Osteoblast (primary cell): ENCODE results near the gene PMEL. TPM values are rescaled to one million over a fixed set of nuclear protein-coding genes. Genes with fewer than 3 reads are reported as not detected.

ENCODE experiments used
- DNase-seq: peaks from one replicate; pipeline ENCODE4 v3.0.0; 2011; ENCODE audit warnings: low spot score, mixed read lengths; ENCODE audit not compliant: insufficient read length; ENCODE audit errors: missing footprints
- H2AFZ ChIP-seq: 2 replicates; pipeline ENCODE4 v1.6.0; 2011; ENCODE audit warnings: mild to moderate bottlenecking, low read length
- H3K27ac ChIP-seq: 2 replicates; pipeline ENCODE4 v1.5.1; 2011; ENCODE audit warnings: mild to moderate bottlenecking, low read depth, low read length, moderate library complexity
- H3K27me3 ChIP-seq: 2 replicates; pipeline ENCODE4 v1.6.0; 2012; ENCODE audit warnings: mild to moderate bottlenecking, control low read depth, inconsistent platforms, low read length, moderate library complexity; ENCODE audit not compliant: insufficient read depth
- H3K36me3 ChIP-seq: 2 replicates; pipeline ENCODE4 v1.5.1; 2011; ENCODE audit warnings: mild to moderate bottlenecking, low read length, control low read depth, moderate library complexity; ENCODE audit not compliant: insufficient read depth
- H3K4me1 ChIP-seq: 2 replicates; pipeline ENCODE4 v1.5.1; 2011; ENCODE audit warnings: mild to moderate bottlenecking, low read length, control low read depth, moderate library complexity; ENCODE audit not compliant: insufficient read depth
- H3K4me2 ChIP-seq: 2 replicates; pipeline ENCODE4 v1.6.0; 2011; ENCODE audit warnings: mild to moderate bottlenecking, low read length; ENCODE audit not compliant: insufficient read depth
- H3K4me3 ChIP-seq: fragments of 200-600 bp; sonication (generic); 3 replicates; pipeline ENCODE4 v1.5.1; 2012; ENCODE audit warnings: mild to moderate bottlenecking, low read length, inconsistent platforms; ENCODE audit not compliant: insufficient read depth
- H3K79me2 ChIP-seq: 2 replicates; pipeline ENCODE4 v1.6.0; 2012; ENCODE audit warnings: mild to moderate bottlenecking, low read length, control low read depth, inconsistent platforms; ENCODE audit not compliant: insufficient read depth
- H3K9me3 ChIP-seq: 2 replicates; pipeline ENCODE4 v1.5.1; 2011; ENCODE audit warnings: low read depth, low read length, control low read depth
- H4K20me1 ChIP-seq: 2 replicates; pipeline ENCODE4 v1.6.0; 2012; ENCODE audit warnings: mild to moderate bottlenecking, low read length, control low read depth; ENCODE audit not compliant: insufficient read depth
- total RNA-seq: library from RNA; depleted of rRNA; stranded (reverse); fragments of >200 nt; gene quantifications from 2 replicates; pipeline ENCODE4 v1.2.3, GENCODE V29; 2012
- TF ChIP-seq, protein P1 (sequence below): IDR thresholded peaks from 2 replicates; pipeline ENCODE4 v1.5.1; 2011; ENCODE audit warnings: mild to moderate bottlenecking, low read depth, low read length, moderate library complexity; ENCODE audit errors: extremely low read depth

PMEL gene
- total RNA-seq, 1 donor = 0.72 TPM

DNA sequence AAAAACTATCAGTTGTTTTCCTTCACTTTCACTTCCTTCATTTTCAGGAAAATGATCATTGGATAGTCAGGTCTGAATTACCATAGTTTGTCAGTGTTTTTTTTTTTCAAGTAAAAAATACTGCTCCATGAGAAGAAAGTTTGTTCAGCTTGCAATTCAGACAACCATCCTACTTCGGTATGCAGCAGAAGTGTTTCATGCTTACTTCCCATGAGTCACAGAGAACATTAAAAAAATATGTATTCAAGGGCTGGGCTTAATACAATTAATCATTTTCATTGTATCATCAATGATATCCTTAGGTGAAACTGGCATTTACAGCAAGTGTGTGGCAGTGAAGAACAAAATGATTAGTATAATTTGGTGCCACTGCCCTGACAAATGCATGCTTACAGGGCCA is 59.8 kb downstream of the PMEL start:
- Histone ChIP-seq H2AFZ (no peak overlapping the region), H3K36me3 (peaks cover 12% of the 10 kb centered on the region), H4K20me1 (no peaks in the 10 kb centered on the region), H3K27me3 (no peaks in the 10 kb centered on the region), H3K9me3 (no peaks in the 10 kb centered on the region), H3K79me2 (peaks cover 4% of the 10 kb centered on the region), H3K4me1 (peaks cover 14% of the 10 kb centered on the region), H3K27ac (peak overlapping the region; percentile 51), H3K4me3 (no peak overlapping the region), H3K4me2 (no peak overlapping the region)
- DNase-seq = peak; percentile 79
- TF ChIP-seq, protein P1, sequence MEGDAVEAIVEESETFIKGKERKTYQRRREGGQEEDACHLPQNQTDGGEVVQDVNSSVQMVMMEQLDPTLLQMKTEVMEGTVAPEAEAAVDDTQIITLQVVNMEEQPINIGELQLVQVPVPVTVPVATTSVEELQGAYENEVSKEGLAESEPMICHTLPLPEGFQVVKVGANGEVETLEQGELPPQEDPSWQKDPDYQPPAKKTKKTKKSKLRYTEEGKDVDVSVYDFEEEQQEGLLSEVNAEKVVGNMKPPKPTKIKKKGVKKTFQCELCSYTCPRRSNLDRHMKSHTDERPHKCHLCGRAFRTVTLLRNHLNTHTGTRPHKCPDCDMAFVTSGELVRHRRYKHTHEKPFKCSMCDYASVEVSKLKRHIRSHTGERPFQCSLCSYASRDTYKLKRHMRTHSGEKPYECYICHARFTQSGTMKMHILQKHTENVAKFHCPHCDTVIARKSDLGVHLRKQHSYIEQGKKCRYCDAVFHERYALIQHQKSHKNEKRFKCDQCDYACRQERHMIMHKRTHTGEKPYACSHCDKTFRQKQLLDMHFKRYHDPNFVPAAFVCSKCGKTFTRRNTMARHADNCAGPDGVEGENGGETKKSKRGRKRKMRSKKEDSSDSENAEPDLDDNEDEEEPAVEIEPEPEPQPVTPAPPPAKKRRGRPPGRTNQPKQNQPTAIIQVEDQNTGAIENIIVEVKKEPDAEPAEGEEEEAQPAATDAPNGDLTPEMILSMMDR = no peak

Other genes starting within 250 kb of the PMEL start
- gene BLOC1S1, start 250.0 kb downstream of the PMEL start, total RNA-seq = 46.0 and 59.4 TPM in 2 replicates
- 27.7 and 32.2 TPM in 2 replicates for gene RDH5, start 245.6 kb downstream of the PMEL start, total RNA-seq
- 3,072 and 3,128 TPM in 2 replicates for gene CD63, start 237.0 kb downstream of the PMEL start, total RNA-seq
- gene GDF11, start 222.9 kb downstream of the PMEL start, total RNA-seq = 4.1 and 4.3 TPM in 2 replicates
- gene SARNP, start 148.3 kb downstream of the PMEL start, total RNA-seq = 53.6 and 56.6 TPM in 2 replicates
- 9.4 and 10.1 TPM in 2 replicates for gene ORMDL2, start 148.0 kb downstream of the PMEL start, total RNA-seq
- 40.1 and 41.6 TPM in 2 replicates for gene DNAJC14, start 136.5 kb downstream of the PMEL start, total RNA-seq
- 13.0 and 14.7 TPM in 2 replicates for gene MMP19, start 123.1 kb downstream of the PMEL start, total RNA-seq
- 25.0 and 31.5 TPM in 2 replicates for gene PYM1, start 38.1 kb downstream of the PMEL start, total RNA-seq
- 32.6 and 36.5 TPM in 2 replicates for gene DGKA, start 34.9 kb downstream of the PMEL start, total RNA-seq
- gene CDK2, start 788 bp upstream of the PMEL start, total RNA-seq = 13.0 and 13.4 TPM in 2 replicates
- gene RAB5B, start 8.0 kb upstream of the PMEL start, total RNA-seq = 82.9 and 87.5 TPM in 2 replicates
- 12.3 and 13.0 TPM in 2 replicates for gene SUOX, start 31.2 kb upstream of the PMEL start, total RNA-seq
- gene IKZF4, start 55.0 kb upstream of the PMEL start, total RNA-seq = 1.2 and 2.5 TPM in 2 replicates
- 162 and 459 TPM in 2 replicates for gene RPS26, start 75.9 kb upstream of the PMEL start, total RNA-seq
- 1.1 and 2.4 TPM in 2 replicates for gene ERBB3, start 114.1 kb upstream of the PMEL start, total RNA-seq
- gene PA2G4, start 138.5 kb upstream of the PMEL start, total RNA-seq = 99.0 and 115 TPM in 2 replicates
- 1,930 and 2,844 TPM in 2 replicates for gene RPL41, start 150.6 kb upstream of the PMEL start, total RNA-seq
- gene ZC3H10, start 152.2 kb upstream of the PMEL start, total RNA-seq = 9.0 and 10.6 TPM in 2 replicates
- 239 and 304 TPM in 2 replicates for gene ESYT1, start 162.2 kb upstream of the PMEL start, total RNA-seq
- gene MYL6B, start 186.5 kb upstream of the PMEL start, total RNA-seq = 49.8 and 53.9 TPM in 2 replicates
- 848 and 873 TPM in 2 replicates for gene MYL6, start 192.3 kb upstream of the PMEL start, total RNA-seq
- gene SMARCC2, start 223.4 kb upstream of the PMEL start, total RNA-seq = 65.9 and 70.4 TPM in 2 replicates